Loucy (cell line): Measurements from ENCODE around the gene FMN1.

Experiments
- H2AFZ ChIP-seq: fragments of 200-600 bp; sonication (generic); 2 replicates; pipeline ENCODE4 v1.6.0; 2016; ENCODE audit warnings: antibody characterized with exemption, mild to moderate bottlenecking, low read length, moderate library complexity
- H3F3A ChIP-seq: fragments of 200-600 bp; 2 replicates; pipeline ENCODE4 v1.6.0; 2016; ENCODE audit warnings: antibody characterized with exemption, low read depth, mild to moderate bottlenecking
- H3K27me3 ChIP-seq: fragments of 200-600 bp; sonication (generic); 2 replicates; pipeline ENCODE4 v1.6.1; 2014; ENCODE audit warnings: low read length, mild to moderate bottlenecking; ENCODE audit not compliant: insufficient read depth, poor library complexity, severe bottlenecking
- H3K36me3 ChIP-seq: fragments of 200-600 bp; sonication (generic); 2 replicates; pipeline ENCODE4 v1.6.1; 2016; ENCODE audit warnings: low read length; ENCODE audit not compliant: insufficient read depth
- H3K4me1 ChIP-seq: fragments of 200-600 bp; sonication (generic); 2 replicates; pipeline ENCODE4 v1.5.1; 2014; ENCODE audit warnings: low read length, mild to moderate bottlenecking; ENCODE audit not compliant: insufficient read depth, poor library complexity, severe bottlenecking
- H3K4me2 ChIP-seq: fragments of 200-600 bp; sonication (generic); 2 replicates; pipeline ENCODE4 v1.6.0; 2014; ENCODE audit warnings: antibody characterized with exemption, low read length, low read depth, mild to moderate bottlenecking; ENCODE audit not compliant: poor library complexity, severe bottlenecking
- H3K4me3 ChIP-seq: fragments of 200-600 bp; sonication (generic); 2 replicates; pipeline ENCODE4 v1.5.1; 2014; ENCODE audit warnings: low read length, mild to moderate bottlenecking, mixed read lengths; ENCODE audit not compliant: poor library complexity, severe bottlenecking
- H3K79me2 ChIP-seq: fragments of 200-600 bp; sonication (generic); 2 replicates; pipeline ENCODE4 v1.6.1; 2014; ENCODE audit warnings: low read length; ENCODE audit not compliant: insufficient read depth
- H3K9ac ChIP-seq: fragments of 200-600 bp; sonication (generic); 2 replicates; pipeline ENCODE4 v1.6.0; 2014; ENCODE audit warnings: mild to moderate bottlenecking, low read depth, low read length, moderate library complexity; ENCODE audit not compliant: poor library complexity, severe bottlenecking
- H3K9me2 ChIP-seq: fragments of 200-600 bp; sonication (generic); replicated peaks from 2 replicates; pipeline ENCODE4 v1.6.1; 2016; ENCODE audit warnings: low read depth, low read length, mixed read lengths
- H3K9me3 ChIP-seq: fragments of 200-600 bp; sonication (generic); 2 replicates; pipeline ENCODE4 v1.6.1; 2014; ENCODE audit warnings: mild to moderate bottlenecking, antibody characterized with exemption, low read length, low read depth; ENCODE audit not compliant: insufficient read depth
- H4K20me1 ChIP-seq: fragments of 200-600 bp; sonication (generic); 2 replicates; pipeline ENCODE4 v1.6.0; 2014; ENCODE audit warnings: antibody characterized with exemption, low read length, mild to moderate bottlenecking; ENCODE audit not compliant: insufficient read depth, poor library complexity, severe bottlenecking
- EZH2phosphoT487 ChIP-seq: fragments of 200-600 bp; IDR thresholded peaks from 2 replicates; pipeline ENCODE4 v1.6.1; 2018; ENCODE audit warnings: antibody characterized with exemption, mild to moderate bottlenecking, moderate library complexity, borderline replicate concordance
- TF ChIP-seq, protein P1 (sequence below): fragments of 200-600 bp; sonication (generic); conservative IDR thresholded peaks from 2 replicates; pipeline ENCODE4 v1.5.1; 2014; ENCODE audit warnings: mild to moderate bottlenecking, antibody characterized with exemption, low read length

FMN1 gene

DNA sequence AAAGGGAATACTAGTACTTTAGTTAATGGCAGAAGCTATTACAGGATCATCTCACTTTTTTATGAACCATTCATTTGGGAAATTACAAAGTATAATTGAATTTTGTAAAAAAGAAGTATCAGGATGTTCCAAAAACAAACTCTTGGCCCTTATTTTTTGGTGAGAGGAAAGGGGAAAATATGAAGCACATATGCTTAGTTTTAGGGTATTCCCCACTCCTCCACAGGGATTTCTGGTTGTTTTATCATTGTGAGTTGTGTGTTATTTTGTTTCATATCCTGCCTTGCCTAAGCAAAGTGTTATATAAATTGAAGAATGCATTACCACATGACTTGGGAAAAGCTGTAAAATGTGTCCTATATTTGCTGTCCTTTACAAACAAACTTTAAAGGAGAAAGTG lies 227.0 kb downstream of the FMN1 start:
- no peaks in the 10 kb centered on the region for H4K20me1 ChIP-seq
- H3K9me2 ChIP-seq: no peaks in the 10 kb centered on the region
- H3K9ac ChIP-seq: no peak overlapping the region

DNA sequence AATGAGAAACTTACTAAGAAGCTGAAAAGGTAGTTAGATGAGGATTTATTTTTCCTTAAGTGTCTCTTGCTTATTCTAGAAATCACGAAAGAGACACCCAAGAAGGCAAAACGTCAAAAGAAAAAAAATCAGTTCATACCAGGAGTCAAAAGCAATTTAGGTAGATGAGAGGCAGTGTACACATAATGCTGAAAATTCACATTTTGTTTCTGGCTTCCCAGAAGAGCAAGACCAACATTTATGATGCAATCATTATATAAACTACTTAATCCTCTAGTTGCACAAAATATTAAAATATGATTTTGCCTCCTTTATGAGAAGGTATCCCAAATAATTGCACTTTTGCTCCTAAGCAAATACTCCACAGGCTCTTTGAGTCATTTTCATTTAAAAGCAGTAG lies 228.0 kb downstream of the FMN1 start:
- H2AFZ ChIP-seq: no peak overlapping the region
- no peaks in the 10 kb centered on the region for H3K9me2 ChIP-seq
- H4K20me1 ChIP-seq: no peaks in the 10 kb centered on the region
- no peak overlapping the region for H3K4me2 ChIP-seq
- H3K9me3 ChIP-seq: no peaks in the 10 kb centered on the region
- H3K36me3 ChIP-seq: peaks cover 3% of the 10 kb centered on the region
- no peaks in the 10 kb centered on the region for H3K27me3 ChIP-seq
- H3F3A ChIP-seq: no peaks in the 10 kb centered on the region
- no peaks in the 10 kb centered on the region for H3K4me1 ChIP-seq
- no peak overlapping the region for H3K4me3 ChIP-seq
- TF ChIP-seq, protein P1, sequence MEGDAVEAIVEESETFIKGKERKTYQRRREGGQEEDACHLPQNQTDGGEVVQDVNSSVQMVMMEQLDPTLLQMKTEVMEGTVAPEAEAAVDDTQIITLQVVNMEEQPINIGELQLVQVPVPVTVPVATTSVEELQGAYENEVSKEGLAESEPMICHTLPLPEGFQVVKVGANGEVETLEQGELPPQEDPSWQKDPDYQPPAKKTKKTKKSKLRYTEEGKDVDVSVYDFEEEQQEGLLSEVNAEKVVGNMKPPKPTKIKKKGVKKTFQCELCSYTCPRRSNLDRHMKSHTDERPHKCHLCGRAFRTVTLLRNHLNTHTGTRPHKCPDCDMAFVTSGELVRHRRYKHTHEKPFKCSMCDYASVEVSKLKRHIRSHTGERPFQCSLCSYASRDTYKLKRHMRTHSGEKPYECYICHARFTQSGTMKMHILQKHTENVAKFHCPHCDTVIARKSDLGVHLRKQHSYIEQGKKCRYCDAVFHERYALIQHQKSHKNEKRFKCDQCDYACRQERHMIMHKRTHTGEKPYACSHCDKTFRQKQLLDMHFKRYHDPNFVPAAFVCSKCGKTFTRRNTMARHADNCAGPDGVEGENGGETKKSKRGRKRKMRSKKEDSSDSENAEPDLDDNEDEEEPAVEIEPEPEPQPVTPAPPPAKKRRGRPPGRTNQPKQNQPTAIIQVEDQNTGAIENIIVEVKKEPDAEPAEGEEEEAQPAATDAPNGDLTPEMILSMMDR: no peak
- no peak for TF ChIP-seq EZH2phosphoT487
- 0 out of 2 replicates have a peak, but pooled peaks cover 1% of the 10 kb centered on the region for H3K79me2 ChIP-seq
- no peak overlapping the region for H3K9ac ChIP-seq

More for the DNA sequence above, 227.0 kb downstream of the FMN1 start:
- no peaks in the 10 kb centered on the region for H3K9me3 ChIP-seq
- H3F3A ChIP-seq: no peaks in the 10 kb centered on the region
- H2AFZ ChIP-seq: no peak overlapping the region
- H3K4me1 ChIP-seq: no peaks in the 10 kb centered on the region
- H3K4me2 ChIP-seq: no peak overlapping the region
- TF ChIP-seq, protein P1: no peak
- no peak for TF ChIP-seq EZH2phosphoT487
- H3K4me3 ChIP-seq: no peak overlapping the region
- H3K36me3 ChIP-seq: no peaks in the 10 kb centered on the region; the same call in 1 of the 2 replicates
- H3K79me2 ChIP-seq: no peaks in the 10 kb centered on the region
- H3K27me3 ChIP-seq: no peaks in the 10 kb centered on the region

DNA sequence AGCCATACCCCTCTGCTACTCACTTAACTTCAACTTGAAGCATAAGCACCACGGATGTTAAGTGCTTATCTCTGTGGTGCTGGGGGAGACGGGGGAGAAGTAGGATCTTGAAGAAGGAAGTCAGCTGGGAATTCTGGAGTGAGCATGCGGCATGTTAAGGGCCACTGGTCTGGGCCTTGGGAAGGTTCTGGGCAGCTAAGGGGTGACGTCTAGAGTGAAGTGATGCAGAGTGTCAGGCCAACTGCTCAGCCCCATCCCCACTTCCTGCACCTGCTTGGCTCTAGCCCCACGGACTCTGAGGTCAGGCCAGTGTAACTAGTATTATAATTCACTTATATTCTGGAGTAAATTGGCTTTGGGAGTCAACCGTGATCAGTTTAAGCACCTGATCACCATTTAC lies 228.6 kb downstream of the FMN1 start:
- Histone ChIP-seq H3K4me2 (no peak overlapping the region), H3F3A (no peaks in the 10 kb centered on the region), H4K20me1 (no peaks in the 10 kb centered on the region), H3K9me2 (no peaks in the 10 kb centered on the region), H3K9ac (no peak overlapping the region), H3K79me2 (0 out of 2 replicates have a peak, but pooled peaks cover 4% of the 10 kb centered on the region), H3K4me1 (no peaks in the 10 kb centered on the region), H3K4me3 (no peak overlapping the region), H3K27me3 (no peaks in the 10 kb centered on the region), H2AFZ (no peak overlapping the region), H3K36me3 (peaks cover 4% of the 10 kb centered on the region), H3K9me3 (no peaks in the 10 kb centered on the region)
- TF ChIP-seq, protein P1: no peak
- TF ChIP-seq EZH2phosphoT487: no peak
